Measurements from ENCODE around the gene DNAJB2. TPM values are rescaled to one million over a fixed set of nuclear protein-coding genes. Genes with fewer than 3 reads are reported as not detected.

The DNAJB2 gene
- total RNA-seq, 4 donors from 2014 or later, result 22.7 to 95.0 (median 54.3) TPM

DNA sequence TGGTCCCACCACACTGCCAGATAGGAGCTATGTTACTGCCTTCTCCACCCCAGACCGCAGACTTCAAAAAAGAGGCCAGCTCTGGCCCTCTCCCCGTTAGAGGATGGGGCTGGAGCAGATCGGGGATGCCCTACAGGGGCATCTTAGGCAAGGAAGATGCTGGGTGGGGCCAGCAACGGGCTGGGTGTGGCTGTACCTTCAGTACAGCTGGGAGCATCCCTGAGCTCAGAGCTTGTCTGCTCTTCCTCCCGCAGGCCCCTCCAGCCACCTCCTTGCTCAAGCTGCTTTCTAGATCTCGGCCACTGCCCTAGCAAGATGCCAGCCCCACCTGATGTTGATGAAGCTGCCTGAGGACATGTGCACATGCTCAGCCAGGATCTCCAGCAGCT is 20.2 kb downstream of the DNAJB2 start:
- Histone ChIP-seq H3K9me3 (no peaks in the 10 kb centered on the region), H3K36me3 (no peaks in the 10 kb centered on the region), H3K4me1 (peaks cover 3 to 14% (median 9%) of the 10 kb centered on the region in 4 donors), H3K27ac (no peak overlapping the region), H3K27me3 (peaks cover 43% of the 10 kb centered on the region), H3K4me3 (no peak overlapping the region)
- TF ChIP-seq POLR2AphosphoS5 (IDR thresholded peaks at IDR 0.05), result no peak
- in situ Hi-C loops (cut with MboI; ENCODE audit: low pct_ligation_motif_present in 1 of 4, low pct_unique_long_range_greater_than_20kb in 1 of 4, low sequenced_read_pairs in 3 of 4), result loop anchor here (10.0 to 25.0 kb wide), 3 partner anchors 125 to 245 kb away; partner anchors contain the start of genes SLC23A3 (in 3 of the 4), CNPPD1 (in 2 of the 4), RETREG2 (in 2 of the 4) and NHEJ1 (in 1 of the 4)
- 75% methylated on average over 6 of the region's 6 CpGs; no CpG with 5 or more reads in 1 of the 2 donors for WGBS, 2 donors (ENCODE audit: low coverage in 1 of 2)
- intact Hi-C loops (cut with DNase I; ENCODE audit: low total_unique reads), result loop anchor here (10.0 kb wide), 1 partner anchor 75 kb away; the partner anchor contains the start of genes ANKZF1 and ATG9A
- DNase-seq, result no peak

DNA sequence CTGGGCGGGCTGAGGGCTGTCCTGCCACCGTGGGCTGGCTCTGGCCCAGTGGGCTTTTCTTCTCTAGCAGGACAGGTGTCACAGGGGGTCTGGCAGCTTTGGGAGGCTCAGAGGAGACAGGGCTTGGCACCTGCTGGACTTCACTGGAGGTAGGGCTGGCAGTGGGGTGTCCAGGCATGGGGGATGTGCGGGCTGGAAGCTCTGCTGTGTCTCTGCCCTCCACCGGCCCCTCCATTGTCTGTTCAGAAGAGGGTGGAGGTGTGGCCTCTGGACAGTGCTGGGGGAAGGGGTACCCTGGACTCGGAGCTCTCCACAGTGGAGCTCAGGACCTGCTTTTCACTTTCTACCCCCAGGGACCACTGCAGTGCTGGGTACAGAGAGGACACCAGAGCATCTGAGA is 20.9 kb downstream of the DNAJB2 start:
- Histone ChIP-seq H3K4me3 (no peak overlapping the region), H3K4me1 (peaks cover 3 to 9% (median 4%) of the 10 kb centered on the region in 4 donors), H3K27me3 (peaks cover 43% of the 10 kb centered on the region), H3K36me3 (no peaks in the 10 kb centered on the region), H3K9me3 (no peaks in the 10 kb centered on the region), H3K27ac (no peak overlapping the region)
- TF ChIP-seq POLR2AphosphoS5 (IDR thresholded peaks at IDR 0.05) (no peak), POLR2A (IDR thresholded peaks at IDR 0.05) (no peak), EP300 (IDR thresholded peaks at IDR 0.05; ENCODE audit: low read depth) (no peak)
- TF ChIP-seq, protein P1, sequence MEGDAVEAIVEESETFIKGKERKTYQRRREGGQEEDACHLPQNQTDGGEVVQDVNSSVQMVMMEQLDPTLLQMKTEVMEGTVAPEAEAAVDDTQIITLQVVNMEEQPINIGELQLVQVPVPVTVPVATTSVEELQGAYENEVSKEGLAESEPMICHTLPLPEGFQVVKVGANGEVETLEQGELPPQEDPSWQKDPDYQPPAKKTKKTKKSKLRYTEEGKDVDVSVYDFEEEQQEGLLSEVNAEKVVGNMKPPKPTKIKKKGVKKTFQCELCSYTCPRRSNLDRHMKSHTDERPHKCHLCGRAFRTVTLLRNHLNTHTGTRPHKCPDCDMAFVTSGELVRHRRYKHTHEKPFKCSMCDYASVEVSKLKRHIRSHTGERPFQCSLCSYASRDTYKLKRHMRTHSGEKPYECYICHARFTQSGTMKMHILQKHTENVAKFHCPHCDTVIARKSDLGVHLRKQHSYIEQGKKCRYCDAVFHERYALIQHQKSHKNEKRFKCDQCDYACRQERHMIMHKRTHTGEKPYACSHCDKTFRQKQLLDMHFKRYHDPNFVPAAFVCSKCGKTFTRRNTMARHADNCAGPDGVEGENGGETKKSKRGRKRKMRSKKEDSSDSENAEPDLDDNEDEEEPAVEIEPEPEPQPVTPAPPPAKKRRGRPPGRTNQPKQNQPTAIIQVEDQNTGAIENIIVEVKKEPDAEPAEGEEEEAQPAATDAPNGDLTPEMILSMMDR (IDR thresholded peaks at IDR 0.05), result no peak
- in situ Hi-C loops (cut with MboI; ENCODE audit: low pct_ligation_motif_present in 1 of 4, low pct_unique_long_range_greater_than_20kb in 1 of 4, low sequenced_read_pairs in 3 of 4) (loop anchor here in 3 of 4 donors (10.0 to 25.0 kb wide), 2 partner anchors 145 to 263 kb away; partner anchors contain the start of gene CFAP65 (in 2 of the 3)), intact Hi-C loops (cut with DNase I; ENCODE audit: low total_unique reads) (loop anchor here (5.0 kb wide), 1 partner anchor 243 kb away; no protein-coding TSS in a partner anchor)
- 67% methylated on average over 5 of the region's 5 CpGs; no CpG with 5 or more reads in 1 of the 2 donors for WGBS, 2 donors (ENCODE audit: low coverage in 1 of 2)
- DNase-seq, result no peak

- Histone ChIP-seq H3K4me1 (peaks cover 0 to 5% (median 3%) of the 10 kb centered on the region in 4 donors), H3K4me3 (no peak overlapping the region), H3K36me3 (no peaks in the 10 kb centered on the region), H3K27ac (no peak overlapping the region), H3K9me3 (no peaks in the 10 kb centered on the region), H3K27me3 (peaks cover 61% of the 10 kb centered on the region)
- TF ChIP-seq POLR2AphosphoS5 (IDR thresholded peaks at IDR 0.05) (no peak), POLR2A (IDR thresholded peaks at IDR 0.05) (no peak), EP300 (IDR thresholded peaks at IDR 0.05; ENCODE audit: low read depth) (no peak)
- TF ChIP-seq, protein P1 (IDR thresholded peaks at IDR 0.05), result no peak
- intact Hi-C loops (cut with DNase I; ENCODE audit: low total_unique reads) (loop anchor here (5.0 kb wide), 1 partner anchor 245 kb away; no protein-coding TSS in a partner anchor), in situ Hi-C loops (cut with MboI; ENCODE audit: low pct_ligation_motif_present in 1 of 4, low pct_unique_long_range_greater_than_20kb in 1 of 4, low sequenced_read_pairs in 3 of 4) (loop anchor here in 3 of 4 donors (10.0 to 25.0 kb wide), 2 partner anchors 148 to 265 kb away; partner anchors contain the start of gene CFAP65 (in 2 of the 3))
- no peak for DNase-seq
- 55 to 65% methylated on average over 5 to 11 of the region's 11 CpGs for WGBS, 2 donors (ENCODE audit: low coverage in 1 of 2)
Measured at GRCh38 chr2:219302412-219302968, 23.3 kb downstream of the DNAJB2 start.

- Histone ChIP-seq H3K27ac (no peak overlapping the region), H3K27me3 (peaks cover 75% of the 10 kb centered on the region), H3K9me3 (no peaks in the 10 kb centered on the region), H3K4me1 (peaks cover 0 to 6% (median 0%) of the 10 kb centered on the region in 4 donors), H3K36me3 (no peaks in the 10 kb centered on the region), H3K4me3 (no peak overlapping the region)
- WGBS, 2 donors (ENCODE audit: low coverage in 1 of 2), result 59 to 75% methylated on average over 2 of the region's 2 CpGs
- in situ Hi-C loops (cut with MboI; ENCODE audit: low pct_ligation_motif_present in 1 of 4, low pct_unique_long_range_greater_than_20kb in 1 of 4, low sequenced_read_pairs in 3 of 4), result loop anchor here in 3 of 4 donors (10.0 to 25.0 kb wide), 2 partner anchors 149 to 267 kb away; partner anchors contain the start of gene CFAP65 (in 2 of the 3)
- DNase-seq, result no peak
- TF ChIP-seq, protein P1 (IDR thresholded peaks at IDR 0.05), result no peak
- TF ChIP-seq POLR2AphosphoS5 (IDR thresholded peaks at IDR 0.05) (no peak), EP300 (IDR thresholded peaks at IDR 0.05; ENCODE audit: low read depth) (no peak), POLR2A (IDR thresholded peaks at IDR 0.05) (no peak)
- intact Hi-C loops (cut with DNase I; ENCODE audit: low total_unique reads), result loop anchor here (5.0 kb wide), 1 partner anchor 247 kb away; no protein-coding TSS in a partner anchor
Measured at GRCh38 chr2:219304223-219304622, 25.1 kb downstream of the DNAJB2 start.
